Measurements from ENCODE around the gene GREM1.

GRCh38 chr15:32682977-32683630 is 34.7 kb upstream of the GREM1 start:
- TF ChIP-seq CTCF (IDR thresholded peaks at IDR 0.05; ENCODE audit: poor library complexity), result no peak
- no peak for TF ChIP-seq EZH2phosphoT487 (IDR thresholded peaks at IDR 0.05; ENCODE audit: low read depth, severe bottlenecking, unreplicated experiment)
